Fibroblast of skin of scalp (primary cell): ENCODE data around the gene SH3BGR. TPM values are rescaled to one million over a fixed set of nuclear protein-coding genes. Genes with fewer than 3 reads are reported as not detected.
"Not testable (repeated sequence)": the region's sequence is repeated elsewhere in the genome, so short reads cannot be mapped to it uniquely, and the experiment has no call there.

Experiments used
- DNase-seq: peaks from one replicate; pipeline ENCODE4 v3.0.0-alpha.2; 2013
- polyA plus RNA-seq, 2 experiments: library from polyadenylated mRNA; unstranded; fragments of 120-200 nt; gene quantifications; one replicate each; pipeline ENCODE4 v1.2.1, GENCODE V29; 2013; ENCODE audit not compliant: insufficient read length in 2 of 2

The SH3BGR gene
- polyA plus RNA-seq (2013, experiment 1 of 2; ENCODE audit: insufficient read length), result 5.4 TPM
- polyA plus RNA-seq (2013, experiment 2 of 2; ENCODE audit: insufficient read length), result 11.9 TPM

- peak; percentile 39 for DNase-seq
These were observed at the start of gene SH3BGR for GRCh38 chr21:39451332-39452206. Gene SH3BGR, plus strand, starts transcription at chr21:39451970. Its CDS starts 127 bp downstream, at chr21:39452097.

GRCh38 chr21:39406065-39406464 is 45.7 kb upstream of the SH3BGR start:
- DNase-seq, result no peak

GRCh38 chr21:39419204-39419603 is 32.6 kb upstream of the SH3BGR start:
- DNase-seq, result not testable (repeated sequence)

- no peak for DNase-seq
These were observed 29.1 kb upstream of the SH3BGR start for GRCh38 chr21:39422527-39423241.

DNA sequence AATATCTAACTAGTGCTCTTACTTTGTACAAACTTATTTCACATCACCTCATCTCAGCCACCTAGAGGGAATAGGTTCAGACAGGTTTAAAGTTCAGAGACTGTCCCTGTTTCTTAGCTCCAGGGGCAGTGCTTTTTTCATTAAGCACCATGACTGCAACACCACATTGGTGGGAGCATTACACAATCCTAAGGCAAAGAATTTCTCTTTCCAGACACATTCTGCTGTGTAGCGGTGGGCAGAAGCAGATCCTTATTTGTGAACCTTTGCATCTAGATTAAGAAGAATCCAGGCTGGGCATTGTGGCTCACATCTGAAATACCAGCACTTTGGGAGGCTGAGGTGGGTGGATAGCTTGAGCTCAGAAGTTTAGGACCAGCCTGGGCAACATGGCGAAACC is 22.3 kb upstream of the SH3BGR start:
- DNase-seq, result no peak

DNA sequence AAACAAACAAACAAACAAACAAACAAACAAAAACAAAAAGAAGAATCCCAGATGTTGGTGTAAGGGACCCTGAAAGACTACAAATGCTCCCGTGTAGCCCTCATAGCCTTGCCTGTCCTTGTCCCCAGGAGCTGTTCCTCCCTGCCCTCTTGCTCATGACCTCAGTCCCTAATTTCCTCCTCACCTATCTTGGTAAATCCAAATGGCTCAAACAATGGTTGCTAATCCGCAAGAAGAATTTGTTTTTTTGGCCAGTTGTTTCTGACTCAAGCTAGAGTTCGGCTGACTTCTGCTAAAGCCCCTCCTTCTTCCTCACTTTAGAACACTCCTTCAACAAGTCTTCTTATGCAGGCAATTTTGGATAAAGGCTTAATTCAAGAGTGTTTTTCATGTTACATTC is 21.8 kb upstream of the SH3BGR start:
- DNase-seq, result no peak

- DNase-seq, result peak; percentile 38
These were observed 21.3 kb upstream of the SH3BGR start for GRCh38 chr21:39430457-39430856.

DNA sequence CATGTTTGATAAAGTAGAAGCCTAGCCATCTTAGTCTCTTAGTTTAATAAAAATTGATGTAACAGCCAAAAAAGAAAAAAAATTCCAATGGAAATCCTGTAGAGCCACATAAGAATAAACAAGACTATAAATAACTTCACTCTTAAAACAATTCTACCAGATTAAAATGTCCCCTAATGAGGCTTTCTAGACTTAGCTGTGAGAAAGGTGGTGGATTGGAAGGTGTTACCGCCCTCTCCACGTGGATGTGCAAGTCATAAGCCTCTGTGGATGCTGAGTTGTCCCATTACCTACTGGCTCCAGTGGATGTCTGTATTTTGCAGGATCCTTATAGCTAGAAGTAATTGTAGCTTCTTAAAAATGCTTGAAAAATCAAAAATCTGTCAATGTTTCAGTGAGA is 20.8 kb upstream of the SH3BGR start:
- no peak for DNase-seq

GRCh38 chr21:39434950-39435349 is 16.8 kb upstream of the SH3BGR start:
- no peak for DNase-seq

DNA sequence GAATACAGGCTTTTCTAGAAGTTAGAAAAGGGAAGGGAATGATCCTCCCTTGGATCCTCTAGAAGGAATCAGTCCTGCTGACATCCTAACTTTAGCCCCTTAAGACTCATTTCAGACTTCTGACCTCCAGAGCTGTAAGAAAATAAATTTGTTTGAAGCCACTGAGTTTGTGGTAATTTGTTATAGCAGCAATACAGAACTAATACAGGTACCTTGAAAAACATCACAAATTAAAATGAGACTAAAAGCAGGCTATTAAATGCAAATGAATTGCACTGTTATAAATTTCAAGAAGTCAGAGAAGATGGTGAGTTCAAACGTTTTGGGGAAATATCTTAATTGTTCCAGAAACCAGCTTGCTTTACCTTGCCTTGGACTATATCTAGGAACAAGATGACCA is 12.5 kb upstream of the SH3BGR start:
- no peak for DNase-seq

DNA sequence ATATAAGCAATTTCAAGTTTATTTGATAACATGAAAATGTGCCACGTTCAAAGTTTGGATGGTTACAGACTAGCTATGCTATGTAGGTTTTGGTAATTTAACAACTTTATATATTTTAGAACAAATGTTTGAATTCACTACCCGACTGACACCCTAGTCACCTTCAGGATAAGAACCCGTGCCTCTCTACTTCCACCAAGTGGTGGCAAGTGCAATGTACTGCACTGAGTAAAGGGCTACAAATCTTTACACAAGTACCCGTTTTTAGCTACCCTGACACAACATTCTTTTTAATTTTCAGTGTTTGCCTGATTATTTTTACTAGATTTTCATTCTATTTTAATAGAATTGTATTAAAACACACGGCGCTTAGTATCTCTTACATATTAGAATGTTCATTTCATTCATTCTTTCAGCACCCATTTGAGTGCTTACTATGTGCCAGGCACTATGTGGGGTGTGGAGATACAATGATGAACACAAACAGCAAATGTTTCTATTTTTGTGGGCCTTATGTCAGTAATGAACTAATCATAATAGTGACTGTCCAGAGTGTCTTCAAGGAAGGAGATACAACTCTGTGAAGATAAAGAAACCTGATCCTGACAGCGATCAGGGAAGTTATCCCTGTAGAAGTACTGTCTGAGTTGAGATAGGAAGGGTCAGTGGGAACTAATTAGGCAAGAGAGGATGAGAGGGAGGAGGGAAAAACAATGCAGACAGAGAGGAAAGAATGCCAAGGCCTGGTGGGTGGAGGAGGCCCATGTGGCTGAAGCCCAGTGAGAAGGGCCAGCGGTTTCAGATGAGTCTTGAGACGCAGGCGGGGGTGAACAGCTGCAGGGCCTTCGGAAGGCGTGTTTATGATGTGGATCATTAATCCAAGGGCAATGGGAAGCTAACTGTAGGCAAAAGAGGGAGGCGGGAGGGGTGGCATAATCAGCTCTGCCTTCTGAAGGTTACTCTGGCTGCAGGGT is 10.0 kb upstream of the SH3BGR start:
- peak; percentile 48 for DNase-seq

DNA sequence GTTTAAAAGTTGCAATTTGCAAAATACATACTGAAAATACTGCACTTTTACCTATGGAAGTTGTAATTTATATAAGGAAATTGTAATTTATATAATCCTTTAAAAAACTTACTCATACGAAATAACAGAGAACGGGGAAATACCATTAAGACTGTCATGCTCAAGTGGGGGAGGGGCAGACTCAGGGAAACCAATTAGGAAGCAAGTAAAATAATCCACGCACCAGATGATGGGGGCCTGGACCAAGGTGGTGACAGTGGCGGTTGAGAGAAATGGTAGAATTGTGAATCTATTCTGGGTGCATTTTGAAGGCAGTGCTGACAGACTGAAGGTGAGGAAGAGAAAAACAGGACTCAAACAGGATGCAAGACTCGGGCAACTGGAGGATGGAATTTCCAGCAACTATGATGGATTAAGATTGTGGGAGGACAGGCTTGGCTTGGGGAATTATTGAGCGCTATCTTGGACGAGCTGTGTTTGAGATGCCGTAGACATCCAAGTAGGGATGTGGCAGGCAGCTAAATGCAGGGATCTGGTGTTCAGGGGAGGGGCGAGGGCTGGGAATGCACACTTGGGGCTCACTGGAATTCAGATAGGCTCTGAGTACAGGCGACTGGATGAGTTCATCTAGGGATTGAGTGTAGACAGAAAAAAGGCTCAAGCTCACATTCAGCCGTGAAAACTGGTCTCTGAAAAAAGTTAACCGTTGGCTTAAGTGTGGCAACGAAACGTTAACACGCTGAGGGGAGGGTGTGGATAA is 7.2 kb upstream of the SH3BGR start:
- DNase-seq, result peak; percentile 77

DNA sequence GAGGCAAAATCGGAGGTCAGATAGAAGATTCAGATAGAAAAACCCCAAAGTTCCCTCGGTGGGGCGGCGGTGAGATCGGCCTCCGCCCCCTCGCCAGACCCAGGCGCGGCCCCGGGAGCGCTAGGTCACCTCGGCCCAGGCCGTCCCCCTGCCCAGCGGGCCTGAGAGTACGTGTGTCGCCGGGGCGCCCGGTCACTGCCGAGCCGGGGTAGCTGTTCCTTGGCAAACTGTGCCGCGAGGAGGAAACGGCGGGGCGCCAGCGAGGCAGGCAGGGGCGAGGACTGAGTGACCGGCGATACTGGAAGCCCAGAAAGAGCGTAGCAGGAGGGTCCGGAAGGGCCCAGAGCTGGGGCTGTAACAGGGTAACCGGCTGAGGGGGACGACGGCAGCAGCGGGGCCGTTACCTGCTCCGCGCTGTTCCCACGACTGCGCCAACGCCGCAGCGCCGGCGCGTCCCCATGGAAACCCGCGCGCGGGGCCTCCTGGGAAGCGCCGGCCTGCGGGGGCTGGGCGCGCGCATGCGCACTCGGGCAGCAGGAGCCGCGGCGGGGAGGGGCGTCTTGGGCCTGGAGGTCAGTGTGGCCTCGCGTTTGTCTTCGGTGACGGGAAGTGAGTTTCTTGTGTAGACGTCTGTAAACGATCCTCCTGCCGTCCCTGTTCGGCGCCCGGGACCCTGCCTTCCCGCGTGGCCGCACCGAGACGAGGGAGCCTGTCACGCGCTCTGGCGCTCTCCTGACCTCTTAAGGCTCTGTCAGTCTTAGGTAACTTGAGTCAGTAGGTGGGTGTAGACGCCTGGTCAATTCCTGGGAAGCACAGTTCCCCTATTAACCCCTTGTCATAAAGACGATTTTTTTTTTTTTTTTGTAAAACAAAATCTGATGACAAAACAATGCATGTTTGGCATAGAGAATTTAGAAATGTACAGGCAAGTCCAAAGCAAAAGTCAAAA is 6.2 kb upstream of the SH3BGR start, which contains the start of gene LCA5L:
TSS of gene LCA5L (minus strand) at position 458 of the 949 bp plus-strand sequence. CDS start 17,285 bp downstream, outside the sequence.
- DNase-seq, result peak; percentile 92

GRCh38 chr21:39447264-39447663 is 4.5 kb upstream of the SH3BGR start:
- no peak for DNase-seq

GRCh38 chr21:39452207-39452969 is 618 bp downstream of the SH3BGR start:
- peak; percentile 75 for DNase-seq

DNA sequence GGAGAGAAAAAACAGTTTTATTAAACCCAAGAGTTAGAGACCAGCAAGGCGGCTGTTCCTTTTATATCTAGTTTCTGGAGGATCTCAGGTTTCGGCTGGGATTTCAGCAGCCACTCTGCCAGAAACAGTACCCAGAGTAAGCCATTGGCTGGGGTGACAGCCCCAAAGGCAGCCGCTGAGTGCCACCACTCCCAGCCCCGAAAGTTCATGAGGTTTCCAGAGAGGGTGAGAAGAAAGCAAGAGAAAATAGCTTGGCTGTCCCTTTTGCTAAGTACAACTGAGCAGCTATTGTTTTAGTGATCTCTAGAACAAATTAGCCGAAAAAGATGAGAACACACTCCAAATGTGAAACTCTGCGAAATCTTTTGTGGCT is 1.2 kb downstream of the SH3BGR start:
- DNase-seq, result no peak

GRCh38 chr21:39453571-39454179 is 1.9 kb downstream of the SH3BGR start:
- DNase-seq, result no peak

GRCh38 chr21:39454949-39455668 is 3.3 kb downstream of the SH3BGR start:
- no peak for DNase-seq
